Ectodermal cell (in vitro differentiated cells): Measurements from ENCODE around the gene PGRMC1.
"Not testable (repeated sequence)": the region's sequence is repeated elsewhere in the genome, so short reads cannot be mapped to it uniquely, and the experiment has no call there.

Experiments
- H3K27ac ChIP-seq: 2 replicates; pipeline ENCODE4 v1.7.0; 2013; ENCODE audit warnings: mild to moderate bottlenecking, low read depth, low read length; ENCODE audit not compliant: insufficient read depth, poor library complexity, severe bottlenecking
- H3K27me3 ChIP-seq: 2 replicates; pipeline ENCODE4 v1.7.0; 2013; ENCODE audit warnings: mild to moderate bottlenecking, low read length; ENCODE audit not compliant: insufficient read depth, control insufficient read depth, poor library complexity, severe bottlenecking
- H3K36me3 ChIP-seq: one replicate; pipeline ENCODE4 v1.7.0; 2013; ENCODE audit warnings: low read length; ENCODE audit not compliant: control insufficient read depth, insufficient read depth
- H3K4me1 ChIP-seq: one replicate; pipeline ENCODE4 v1.7.0; 2013; ENCODE audit warnings: low read length; ENCODE audit not compliant: control insufficient read depth, insufficient read depth
- H3K4me3 ChIP-seq: 2 replicates; pipeline ENCODE4 v1.7.0; 2013; ENCODE audit warnings: low read depth, low read length, control low read depth; ENCODE audit not compliant: insufficient read depth
- H3K9me3 ChIP-seq: 2 replicates; pipeline ENCODE4 v1.7.0; 2013; ENCODE audit warnings: mild to moderate bottlenecking, low read length, moderate library complexity; ENCODE audit not compliant: control insufficient read depth
- WGBS, 2 experiments: methylation state at CpG; one replicate each; pipeline ENCODE4 v1.1.7; 2013; ENCODE audit warnings: missing lambda C conversion rate in 2 of 2; 5-methylcytosine and 5-hydroxymethylcytosine counted together

PGRMC1 gene

DNA sequence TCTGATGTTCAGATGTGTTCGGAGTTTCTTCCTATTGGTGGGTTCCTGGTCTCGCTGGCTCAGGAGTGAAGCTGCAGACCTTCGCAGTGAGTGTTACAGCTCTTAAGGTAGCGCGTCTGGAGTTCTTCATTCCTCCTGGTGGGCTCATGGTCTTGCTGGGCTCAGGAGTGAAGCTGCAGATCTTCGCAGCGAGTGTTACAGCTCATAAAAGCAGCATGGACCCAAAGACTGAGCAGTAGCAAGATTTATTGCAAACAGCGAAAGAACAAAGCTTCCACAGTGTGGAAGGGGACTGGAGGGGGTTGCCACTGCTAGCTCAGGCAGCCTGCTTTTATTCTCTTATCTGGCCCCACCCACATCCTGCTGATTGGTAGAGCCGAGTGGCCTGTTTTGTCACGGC, 28.6 kb upstream of the PGRMC1 start:
- H3K9me3 ChIP-seq, H3K4me3 ChIP-seq: not testable (repeated sequence)
- WGBS, 2 experiments = 95% methylated on average over 10 of the region's 10 CpGs

DNA sequence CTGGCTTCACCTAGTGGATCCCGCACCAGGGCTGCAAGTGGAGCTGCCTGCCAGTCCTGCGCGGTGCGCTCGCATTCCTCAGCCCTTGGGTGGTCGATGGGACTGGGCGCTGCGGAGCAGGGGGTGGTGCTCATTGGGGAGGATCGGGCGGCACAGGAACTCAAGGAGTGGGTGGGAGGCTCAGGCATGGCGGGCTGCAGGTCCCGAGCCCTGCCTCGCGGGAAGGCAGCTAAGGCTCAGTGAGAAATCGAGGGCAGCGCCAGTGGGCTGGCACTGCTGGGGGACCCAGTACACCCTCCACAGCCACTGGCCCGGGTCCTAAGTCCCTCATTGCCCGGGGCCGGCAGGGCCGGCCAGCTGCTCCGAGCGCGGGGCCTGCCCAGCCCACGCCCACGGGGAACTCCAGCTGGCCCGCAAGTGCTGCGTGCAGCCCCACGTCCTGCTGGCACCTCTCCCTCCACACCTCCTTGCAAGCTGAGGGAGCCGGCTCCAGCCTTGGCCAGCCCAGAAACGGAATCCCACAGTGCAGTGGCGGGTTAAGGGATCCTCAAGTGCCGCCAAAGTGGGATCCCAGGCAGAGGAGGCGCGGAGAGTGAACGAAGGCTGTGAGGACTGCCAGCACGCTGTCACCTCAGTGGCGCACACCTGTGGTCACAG, 27.6 kb upstream of the PGRMC1 start:
- Histone ChIP-seq H3K4me3 (no peak overlapping the region), H3K27ac (no peak overlapping the region), H3K4me1 (no peaks in the 10 kb centered on the region), H3K9me3 (no peaks in the 10 kb centered on the region), H3K36me3 (no peaks in the 10 kb centered on the region), H3K27me3 (no peaks in the 10 kb centered on the region)
- WGBS, 2 experiments = 93 to 96% methylated on average over 37 of the region's 37 CpGs

More for the DNA sequence above, 28.6 kb upstream of the PGRMC1 start:
- H3K36me3 ChIP-seq, H3K27ac ChIP-seq, H3K27me3 ChIP-seq, H3K4me1 ChIP-seq: not testable (repeated sequence)

DNA sequence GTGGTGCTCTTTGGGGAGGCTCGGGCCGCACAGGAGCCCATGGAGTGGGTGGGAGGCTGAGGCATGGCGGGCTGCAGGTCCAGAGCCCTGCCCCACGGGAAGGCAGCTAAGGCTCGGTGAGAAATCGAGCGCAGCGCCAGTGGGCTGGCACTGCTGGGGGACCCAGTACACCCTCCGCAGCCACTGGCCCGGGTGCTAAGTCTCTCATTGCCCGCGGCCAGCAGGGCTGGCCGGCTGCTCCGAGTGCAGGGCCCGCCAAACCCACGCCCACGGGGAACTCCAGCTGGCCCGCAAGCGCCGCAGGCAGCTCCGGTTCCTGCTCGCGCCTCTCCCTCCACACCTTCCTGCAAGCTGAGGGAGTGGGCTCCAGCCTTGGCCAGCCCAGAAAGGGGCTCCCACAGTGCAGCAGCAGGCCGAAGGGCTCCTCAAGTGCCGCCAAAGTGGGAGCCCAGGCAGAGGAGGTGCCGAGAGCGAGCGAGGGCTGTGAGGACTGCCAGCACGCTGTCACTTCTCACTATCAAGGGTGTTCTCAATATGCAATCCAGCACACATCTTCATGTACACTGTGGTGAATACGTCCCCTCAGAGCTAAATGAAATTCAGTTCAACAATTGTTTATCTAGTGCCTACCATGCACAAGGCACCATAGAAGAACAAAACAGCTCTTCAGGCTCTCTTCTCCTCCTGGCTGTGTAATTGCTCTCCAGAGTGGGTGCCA, 25.0 kb upstream of the PGRMC1 start:
- not testable (repeated sequence) for H3K4me3 ChIP-seq, H3K27ac ChIP-seq, H3K36me3 ChIP-seq, H3K9me3 ChIP-seq, H3K4me1 ChIP-seq, H3K27me3 ChIP-seq
- WGBS, 2 experiments = 95% methylated on average over 28 to 30 of the region's 30 CpGs

DNA sequence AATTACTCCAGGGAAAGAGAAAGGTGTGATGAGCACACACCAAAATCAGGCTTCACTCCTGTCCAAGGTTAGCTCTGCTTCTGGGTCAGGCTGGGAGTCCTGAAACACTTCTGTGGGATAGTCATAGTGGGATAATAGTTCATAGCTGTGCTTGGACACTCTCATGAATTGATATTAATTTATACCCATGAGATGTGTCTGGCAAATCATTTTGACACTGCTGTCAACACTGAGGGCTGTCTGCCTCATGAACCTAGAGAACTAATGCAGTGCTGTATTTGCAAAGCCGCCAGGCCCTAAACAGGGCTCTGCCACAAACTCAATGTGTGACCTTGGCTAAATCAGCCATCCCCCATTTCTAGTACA, 24.5 kb upstream of the PGRMC1 start:
- WGBS, 2 experiments = 78 to 100% methylated on average over 1 of the region's 1 CpG

DNA sequence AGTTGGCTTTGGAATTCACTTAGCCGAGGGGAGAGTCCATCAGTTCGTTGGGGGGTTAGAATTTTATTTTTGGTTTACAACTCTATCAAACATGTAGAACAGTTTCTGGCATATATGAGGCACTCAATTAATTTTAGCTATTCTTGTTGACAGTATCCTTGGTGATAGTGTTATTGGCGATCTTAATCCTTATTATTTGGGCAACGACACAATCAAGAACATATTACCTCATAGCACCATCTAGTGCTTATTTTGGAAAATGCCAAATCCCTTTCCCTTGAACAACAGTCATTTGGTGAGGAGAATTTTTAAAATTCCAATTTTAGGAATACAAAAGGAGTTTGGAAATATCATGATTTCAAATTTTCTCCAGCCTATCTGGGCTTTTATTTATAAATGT, 17.9 kb upstream of the PGRMC1 start:
- H3K27ac ChIP-seq = no peak overlapping the region
- H3K27me3 ChIP-seq = no peaks in the 10 kb centered on the region
- no peaks in the 10 kb centered on the region for H3K36me3 ChIP-seq
- no peak overlapping the region for H3K4me3 ChIP-seq
- H3K9me3 ChIP-seq = no peaks in the 10 kb centered on the region
- no peaks in the 10 kb centered on the region for H3K4me1 ChIP-seq
- 95% methylated on average over 2 of the region's 4 CpGs; no CpG with 5 or more reads in 1 of the 2 experiments for WGBS, 2 experiments

More for the DNA sequence above, 24.5 kb upstream of the PGRMC1 start:
- Histone ChIP-seq H3K27me3 (no peaks in the 10 kb centered on the region), H3K36me3 (no peaks in the 10 kb centered on the region), H3K27ac (no peak overlapping the region), H3K4me1 (no peaks in the 10 kb centered on the region), H3K9me3 (no peaks in the 10 kb centered on the region), H3K4me3 (no peak overlapping the region)

DNA sequence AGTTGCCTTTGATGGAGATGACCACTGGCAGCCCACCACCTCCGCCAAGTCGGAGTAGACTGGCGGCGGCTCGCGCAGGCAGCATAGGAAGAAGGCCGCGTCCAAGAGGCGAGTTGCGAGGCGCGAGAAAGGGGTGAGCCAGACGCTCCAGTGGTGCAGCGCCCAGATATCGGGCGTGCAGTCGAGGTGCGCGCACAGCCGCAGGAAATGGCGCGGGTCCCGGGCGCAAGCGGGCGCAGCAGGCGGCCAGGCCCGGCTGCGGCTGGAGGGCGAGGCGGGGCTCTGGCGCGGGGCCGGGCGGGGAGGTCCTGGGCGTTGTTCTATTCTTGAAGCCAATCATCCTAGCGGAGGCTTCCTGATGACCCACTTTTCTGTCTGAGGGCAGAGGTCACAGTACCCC, 13.2 kb upstream of the PGRMC1 start:
- H3K4me3 ChIP-seq = no peak overlapping the region
- H3K27me3 ChIP-seq = no peaks in the 10 kb centered on the region
- H3K27ac ChIP-seq = no peak overlapping the region
- H3K36me3 ChIP-seq = no peaks in the 10 kb centered on the region
- no peaks in the 10 kb centered on the region for H3K9me3 ChIP-seq
- WGBS, 2 experiments = 95 to 96% methylated on average over 37 of the region's 37 CpGs
- H3K4me1 ChIP-seq = no peaks in the 10 kb centered on the region

DNA sequence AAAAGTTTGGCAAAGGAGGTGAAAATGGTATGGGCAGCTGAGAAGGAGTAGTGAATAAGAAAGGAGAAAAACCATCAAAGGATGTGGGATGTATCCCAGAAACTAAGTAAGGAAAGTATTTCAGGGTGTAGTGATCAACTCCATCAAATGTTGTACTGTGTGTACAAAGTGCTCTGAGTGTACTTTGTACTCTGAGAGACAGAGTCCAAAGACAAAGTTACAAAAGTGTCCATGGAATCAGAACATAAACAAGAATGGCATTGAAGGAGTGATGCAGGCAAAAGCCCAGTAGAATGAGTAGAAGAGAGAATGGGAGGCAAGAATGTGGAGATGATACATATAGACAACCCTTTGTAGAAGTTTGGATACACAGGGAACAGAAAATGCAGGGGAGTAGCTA, 12.3 kb upstream of the PGRMC1 start:
- H3K27ac ChIP-seq = no peak overlapping the region
- no peaks in the 10 kb centered on the region for H3K9me3 ChIP-seq
- H3K4me1 ChIP-seq = no peaks in the 10 kb centered on the region

DNA sequence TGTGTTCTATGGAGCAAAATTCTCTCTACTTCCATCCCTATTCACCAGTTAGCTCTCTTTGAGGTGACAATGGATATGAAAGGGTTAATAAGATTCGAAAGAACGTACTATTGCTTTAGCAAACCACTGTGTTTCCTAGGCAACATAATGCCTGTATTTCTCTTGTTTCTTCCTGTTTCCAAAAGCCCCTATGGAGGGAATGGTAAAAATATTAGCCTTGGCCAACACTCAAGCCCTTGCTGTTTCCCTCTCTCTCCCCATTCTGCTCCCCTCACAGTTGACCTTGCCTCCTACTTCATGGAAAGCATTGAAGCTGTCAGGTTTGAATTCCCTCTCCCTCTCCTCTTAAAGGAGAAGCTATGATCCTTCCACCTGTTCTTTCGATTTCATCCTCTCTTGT, 9.6 kb upstream of the PGRMC1 start:
- H3K27ac ChIP-seq = no peak overlapping the region
- no peaks in the 10 kb centered on the region for H3K9me3 ChIP-seq
- 64 to 92% methylated on average over 1 to 3 of the region's 3 CpGs for WGBS, 2 experiments
- H3K36me3 ChIP-seq = no peaks in the 10 kb centered on the region
- no peak overlapping the region for H3K4me3 ChIP-seq
- H3K27me3 ChIP-seq = no peaks in the 10 kb centered on the region
- no peaks in the 10 kb centered on the region for H3K4me1 ChIP-seq

More for the DNA sequence above, 12.3 kb upstream of the PGRMC1 start:
- Histone ChIP-seq H3K4me3 (no peak overlapping the region), H3K36me3 (no peaks in the 10 kb centered on the region), H3K27me3 (no peaks in the 10 kb centered on the region)

DNA sequence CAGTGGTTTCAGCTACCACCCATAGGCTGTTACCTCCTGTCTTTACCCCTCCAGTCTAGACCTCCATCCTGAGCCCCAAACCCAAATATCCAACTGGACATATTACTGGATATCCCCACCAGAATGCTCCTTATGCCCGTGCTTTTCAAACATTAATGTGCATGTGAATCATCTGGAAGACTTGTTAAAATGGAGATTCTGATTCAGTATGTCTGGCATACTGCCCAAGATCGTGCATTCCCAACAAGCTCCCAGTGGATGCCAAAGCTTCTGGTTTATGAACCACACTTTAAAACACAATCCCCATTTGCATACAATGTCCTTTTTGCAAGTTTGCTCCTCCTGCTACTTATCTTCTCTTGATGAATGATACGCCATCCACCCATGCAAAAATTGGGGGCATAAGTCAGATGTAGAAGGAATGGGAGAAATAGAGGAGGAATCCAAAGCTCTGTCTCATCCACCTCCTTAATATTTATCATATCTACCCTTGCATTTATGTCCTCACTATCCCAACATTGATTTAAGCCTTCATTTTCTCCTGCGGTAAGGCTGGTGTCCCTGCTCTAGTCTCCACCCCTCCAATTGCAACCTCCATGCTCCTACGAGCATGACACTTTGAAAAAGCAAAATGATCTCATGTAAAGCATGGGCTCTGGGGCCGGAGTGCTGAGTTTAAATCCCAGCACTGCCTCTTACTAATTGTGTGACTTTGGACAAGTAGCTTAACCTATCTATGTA, 7.4 kb upstream of the PGRMC1 start:
- WGBS, 2 experiments = 88 to 89% methylated on average over 3 to 5 of the region's 6 CpGs
- H3K4me3 ChIP-seq = no peak overlapping the region

DNA sequence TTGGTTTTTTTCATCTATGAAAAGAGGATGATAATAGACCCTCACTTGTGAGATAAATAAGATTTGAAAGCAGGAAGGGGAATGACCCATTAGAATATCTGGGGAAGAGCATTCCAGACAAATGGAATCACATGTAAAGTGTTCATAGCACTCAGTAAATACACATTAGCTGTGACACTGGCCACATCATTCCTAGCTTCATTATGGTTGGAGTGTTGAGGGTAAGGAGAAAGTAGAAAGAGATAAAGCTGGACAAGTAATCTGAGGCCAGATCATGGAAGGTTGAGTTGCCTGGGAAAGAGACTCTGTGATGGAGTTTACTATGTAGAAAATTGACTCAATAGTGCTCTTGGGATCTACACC, 6.9 kb upstream of the PGRMC1 start:
- H3K27ac ChIP-seq = no peak overlapping the region
- H3K9me3 ChIP-seq = no peaks in the 10 kb centered on the region
- H3K27me3 ChIP-seq = no peaks in the 10 kb centered on the region
- H3K4me3 ChIP-seq = no peak overlapping the region
- no peaks in the 10 kb centered on the region for H3K4me1 ChIP-seq
- H3K36me3 ChIP-seq = no peaks in the 10 kb centered on the region

More for the DNA sequence above, 7.4 kb upstream of the PGRMC1 start:
- Histone ChIP-seq H3K9me3 (no peaks in the 10 kb centered on the region), H3K27ac (no peak overlapping the region), H3K27me3 (no peaks in the 10 kb centered on the region), H3K36me3 (no peaks in the 10 kb centered on the region), H3K4me1 (no peaks in the 10 kb centered on the region)
